Upper lobe of right lung (tissue), 1 donor: Measurements from ENCODE around the gene PATL1. TPM values are rescaled to one million over a fixed set of nuclear protein-coding genes. Genes with fewer than 3 reads are reported as not detected.

Source experiments
- ATAC-seq: fragments of 200-7000 bp; cut with Tn5 transposase; one replicate; pipeline ENCODE4 v1.9.1; 2020; ENCODE audit warnings: mild to moderate bottlenecking, moderate library complexity
- DNase-seq: peaks from one replicate; pipeline ENCODE4 v3.0.0-alpha.2; 2020
- H3K27ac ChIP-seq: fragments of 200-600 bp; one replicate; pipeline ENCODE4 v1.8.0; 2022
- H3K27me3 ChIP-seq: fragments of 200-600 bp; one replicate; pipeline ENCODE4 v1.8.0; 2022; ENCODE audit warnings: mild to moderate bottlenecking
- H3K36me3 ChIP-seq: fragments of 200-600 bp; one replicate; pipeline ENCODE4 v1.8.0; 2022
- H3K4me1 ChIP-seq: fragments of 200-600 bp; one replicate; pipeline ENCODE4 v1.8.0; 2022
- H3K4me3 ChIP-seq: fragments of 200-600 bp; one replicate; pipeline ENCODE4 v1.8.0; 2022; ENCODE audit warnings: mild to moderate bottlenecking
- H3K9me3 ChIP-seq: fragments of 200-600 bp; one replicate; pipeline ENCODE4 v1.8.0; 2022
- intact Hi-C: fragments of 100-400 bp; cut with DNase I; formaldehyde crosslinking; loops from one replicate; pipeline ENCODE4 v1.11.0; 2022
- long read RNA-seq: library from polyadenylated mRNA; unstranded; transcript quantifications from one replicate; pipeline ENCODE4 v2.0.0, GENCODE V29; 2021
- total RNA-seq: library from RNA; stranded (reverse); fragmentation: NEBNext Ultra II Directional; extraction: Animal tissue kit (Norgen Biotek cat#: 25700); gene quantifications from one replicate; pipeline ENCODE4 v1.2.1, GENCODE V29; 2021
- TF ChIP-seq, protein P1 (sequence below): fragments of 200-600 bp; IDR thresholded peaks from one replicate; pipeline ENCODE4 v1.8.0; 2022; ENCODE audit warnings: antibody characterized with exemption
- donor health status: DM: no; HTN: yes; CAD: no; lungs with severe emphysema.

PATL1 gene, protein sequence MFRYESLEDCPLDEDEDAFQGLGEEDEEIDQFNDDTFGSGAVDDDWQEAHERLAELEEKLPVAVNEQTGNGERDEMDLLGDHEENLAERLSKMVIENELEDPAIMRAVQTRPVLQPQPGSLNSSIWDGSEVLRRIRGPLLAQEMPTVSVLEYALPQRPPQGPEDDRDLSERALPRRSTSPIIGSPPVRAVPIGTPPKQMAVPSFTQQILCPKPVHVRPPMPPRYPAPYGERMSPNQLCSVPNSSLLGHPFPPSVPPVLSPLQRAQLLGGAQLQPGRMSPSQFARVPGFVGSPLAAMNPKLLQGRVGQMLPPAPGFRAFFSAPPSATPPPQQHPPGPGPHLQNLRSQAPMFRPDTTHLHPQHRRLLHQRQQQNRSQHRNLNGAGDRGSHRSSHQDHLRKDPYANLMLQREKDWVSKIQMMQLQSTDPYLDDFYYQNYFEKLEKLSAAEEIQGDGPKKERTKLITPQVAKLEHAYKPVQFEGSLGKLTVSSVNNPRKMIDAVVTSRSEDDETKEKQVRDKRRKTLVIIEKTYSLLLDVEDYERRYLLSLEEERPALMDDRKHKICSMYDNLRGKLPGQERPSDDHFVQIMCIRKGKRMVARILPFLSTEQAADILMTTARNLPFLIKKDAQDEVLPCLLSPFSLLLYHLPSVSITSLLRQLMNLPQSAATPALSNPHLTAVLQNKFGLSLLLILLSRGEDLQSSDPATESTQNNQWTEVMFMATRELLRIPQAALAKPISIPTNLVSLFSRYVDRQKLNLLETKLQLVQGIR
- 35.9 TPM for total RNA-seq
- long read RNA-seq, full-length matches to known transcripts, result 4 of 11 reads
- long read RNA-seq, partial matches to known transcripts, result 4 of 11 reads
- long read RNA-seq, other reads (novel, unspliced or antisense), result 3 of 11 reads

DNA sequence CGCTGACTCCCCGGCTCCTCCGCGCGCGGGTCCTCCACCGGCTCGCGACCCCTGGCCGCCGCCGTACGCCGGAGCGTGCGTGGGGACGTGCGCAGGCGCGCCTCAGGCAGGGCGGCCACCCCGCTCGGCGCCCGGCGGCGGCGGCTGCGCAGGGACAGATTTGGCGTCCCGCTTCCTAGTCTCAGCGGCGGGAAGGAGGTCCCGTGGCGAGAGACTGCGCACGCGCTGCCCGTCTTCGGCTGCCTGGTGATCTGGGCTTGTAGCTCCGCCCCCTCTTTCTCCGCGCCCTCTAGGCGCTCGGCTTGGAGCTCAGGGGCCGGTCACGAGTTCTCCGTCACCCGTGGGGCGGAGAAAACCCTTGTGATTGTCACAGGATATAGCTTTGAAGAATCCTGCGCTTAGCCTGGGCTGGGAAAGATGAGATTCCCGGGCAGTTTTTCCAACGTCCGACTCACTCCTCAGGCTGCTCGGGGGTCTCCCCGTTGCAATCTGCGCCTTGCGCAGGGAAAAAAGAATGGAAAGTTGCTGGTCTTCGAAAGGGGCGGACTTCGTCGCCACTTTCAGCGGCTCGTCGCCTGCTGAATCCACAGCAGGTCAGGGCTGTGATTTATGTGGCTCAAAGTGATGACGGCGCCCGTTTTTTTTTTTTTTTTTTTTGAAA is at the start of gene PATL1:
TSS of gene PATL1 (minus strand) at position 88 of the 661 bp plus-strand sequence. CDS start 142 bp downstream, outside the sequence.
- Histone ChIP-seq H3K27ac (peak within 1 kb of the TSS; percentile 98), H3K36me3 (peaks cover 27% of the 10 kb centered on the region), H3K4me3 (peak within 1 kb of the TSS; percentile 85), H3K4me1 (peaks cover 34% of the 10 kb centered on the region), H3K27me3 (no peaks in the 10 kb centered on the region), H3K9me3 (no peaks in the 10 kb centered on the region)
- TF ChIP-seq, protein P1, sequence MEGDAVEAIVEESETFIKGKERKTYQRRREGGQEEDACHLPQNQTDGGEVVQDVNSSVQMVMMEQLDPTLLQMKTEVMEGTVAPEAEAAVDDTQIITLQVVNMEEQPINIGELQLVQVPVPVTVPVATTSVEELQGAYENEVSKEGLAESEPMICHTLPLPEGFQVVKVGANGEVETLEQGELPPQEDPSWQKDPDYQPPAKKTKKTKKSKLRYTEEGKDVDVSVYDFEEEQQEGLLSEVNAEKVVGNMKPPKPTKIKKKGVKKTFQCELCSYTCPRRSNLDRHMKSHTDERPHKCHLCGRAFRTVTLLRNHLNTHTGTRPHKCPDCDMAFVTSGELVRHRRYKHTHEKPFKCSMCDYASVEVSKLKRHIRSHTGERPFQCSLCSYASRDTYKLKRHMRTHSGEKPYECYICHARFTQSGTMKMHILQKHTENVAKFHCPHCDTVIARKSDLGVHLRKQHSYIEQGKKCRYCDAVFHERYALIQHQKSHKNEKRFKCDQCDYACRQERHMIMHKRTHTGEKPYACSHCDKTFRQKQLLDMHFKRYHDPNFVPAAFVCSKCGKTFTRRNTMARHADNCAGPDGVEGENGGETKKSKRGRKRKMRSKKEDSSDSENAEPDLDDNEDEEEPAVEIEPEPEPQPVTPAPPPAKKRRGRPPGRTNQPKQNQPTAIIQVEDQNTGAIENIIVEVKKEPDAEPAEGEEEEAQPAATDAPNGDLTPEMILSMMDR, result no peak
- DNase-seq, result peak; percentile 100
- intact Hi-C loops, result no loop called here
- peak; percentile 96 for ATAC-seq

DNA sequence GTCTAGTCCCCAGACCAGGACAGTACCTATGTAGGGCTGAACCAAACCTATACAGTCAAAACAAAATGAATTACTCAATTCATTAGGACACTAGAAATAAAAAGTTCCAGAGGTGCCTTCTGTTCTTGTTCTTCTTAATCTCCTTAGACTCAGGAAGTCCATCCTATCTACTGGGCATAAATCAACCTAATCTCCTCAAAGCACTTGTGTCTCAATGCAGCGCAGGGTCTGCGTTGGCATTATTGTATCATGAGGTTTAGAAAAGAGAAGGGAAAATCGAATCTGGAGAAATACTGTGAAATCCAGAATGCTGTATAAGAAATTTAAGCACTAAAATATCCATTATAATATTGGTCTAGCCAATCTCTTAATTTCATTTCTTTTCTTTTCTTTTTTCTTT is 47.2 kb upstream of the PATL1 start:
- H3K4me1 ChIP-seq, result no peaks in the 10 kb centered on the region
- no peak overlapping the region for H3K27ac ChIP-seq
- intact Hi-C loops, result no loop called here
- no peaks in the 10 kb centered on the region for H3K27me3 ChIP-seq
- H3K36me3 ChIP-seq, result no peaks in the 10 kb centered on the region
- no peaks in the 10 kb centered on the region for H3K9me3 ChIP-seq
- no peak overlapping the region for H3K4me3 ChIP-seq
- no peak for DNase-seq
- ATAC-seq, result no peak
- TF ChIP-seq, protein P1, result no peak

DNA sequence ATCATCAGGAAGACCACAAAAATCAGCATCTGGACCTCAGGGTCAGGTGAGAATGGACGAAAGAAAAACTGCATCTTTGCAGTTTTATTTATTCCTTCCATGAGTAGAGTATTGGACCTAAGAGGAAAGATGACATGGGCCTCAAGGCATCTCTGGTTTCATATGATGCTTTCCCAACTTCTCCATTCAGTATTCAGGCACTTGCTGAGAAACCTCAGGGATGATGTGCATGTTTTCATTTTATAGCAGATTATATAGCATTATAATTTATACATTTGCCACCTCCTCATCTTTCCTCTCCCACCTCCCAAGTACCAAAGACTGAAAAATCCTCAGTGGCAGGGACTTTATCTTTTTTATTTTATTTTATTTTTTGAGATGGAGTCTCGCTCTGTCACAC is 44.9 kb upstream of the PATL1 start, which contains the start of gene OR10V1:
TSS of gene OR10V1 (minus strand) at position 101 of the 400 bp plus-strand sequence. CDS start at position 101, 0 bp downstream.
- Histone ChIP-seq H3K36me3 (no peaks in the 10 kb centered on the region), H3K9me3 (no peaks in the 10 kb centered on the region), H3K27me3 (no peaks in the 10 kb centered on the region), H3K4me3 (no peak within 1 kb of the TSS), H3K27ac (no peak within 1 kb of the TSS), H3K4me1 (no peaks in the 10 kb centered on the region)
- no peak for DNase-seq
- intact Hi-C loops, result no loop called here
- ATAC-seq, result no peak
- TF ChIP-seq, protein P1, result no peak

DNA sequence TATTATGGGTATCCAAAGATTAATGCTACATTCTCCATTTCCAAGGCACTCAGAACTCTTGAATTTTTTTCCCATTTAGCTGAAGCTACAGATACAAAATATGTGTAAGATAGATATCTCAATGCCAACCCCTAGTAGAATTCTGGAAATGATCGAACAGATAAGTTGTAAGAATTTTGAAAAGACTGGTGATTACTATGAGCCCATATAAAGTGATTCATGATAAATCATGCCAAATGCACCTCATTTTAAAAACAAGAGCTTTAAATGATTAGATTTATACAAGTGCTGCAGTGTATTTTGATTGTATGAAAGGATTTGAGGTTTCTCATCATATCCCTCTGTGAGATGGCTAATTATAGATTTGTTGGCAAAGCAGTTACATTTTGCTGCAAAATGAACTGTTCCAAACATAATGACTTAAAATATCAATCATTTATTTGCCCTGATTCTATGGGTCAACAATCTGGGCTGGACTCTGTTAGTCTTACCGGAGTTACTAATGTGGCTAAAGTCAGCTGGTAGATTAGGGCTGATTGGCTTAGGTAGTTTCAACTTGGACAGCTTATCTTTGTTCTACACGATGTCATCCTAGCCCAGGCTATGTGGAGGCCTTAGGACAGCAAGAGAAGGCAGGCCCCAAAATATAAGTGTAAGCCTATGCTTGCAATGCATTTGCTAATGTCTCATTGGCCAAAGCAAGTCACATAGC is 41.5 kb upstream of the PATL1 start:
- intact Hi-C loops, result no loop called here
- no peak for DNase-seq
- Histone ChIP-seq H3K4me3 (no peak overlapping the region), H3K4me1 (no peaks in the 10 kb centered on the region), H3K36me3 (no peaks in the 10 kb centered on the region), H3K9me3 (no peaks in the 10 kb centered on the region), H3K27ac (no peak overlapping the region), H3K27me3 (no peaks in the 10 kb centered on the region)
- ATAC-seq, result no peak
- TF ChIP-seq, protein P1, result no peak

DNA sequence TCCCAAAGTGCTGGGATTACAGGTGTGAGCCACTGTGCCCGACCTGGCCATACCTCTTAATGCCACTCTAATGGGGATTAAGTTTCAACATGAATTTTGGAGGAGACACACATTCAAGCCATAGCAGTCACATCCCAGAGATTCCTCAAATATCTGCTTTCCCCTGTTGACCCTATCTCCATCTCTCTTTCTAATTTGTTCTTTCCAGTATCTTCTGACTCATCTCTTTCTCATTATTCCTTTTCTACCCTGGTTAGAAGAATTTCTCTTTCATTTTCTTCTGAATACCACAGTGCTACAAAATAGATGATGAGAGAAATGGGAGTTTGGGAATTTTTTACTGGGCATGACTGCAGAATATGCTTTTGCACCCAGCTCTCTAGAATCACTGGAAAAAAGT is 39.7 kb upstream of the PATL1 start:
- no peak overlapping the region for H3K27ac ChIP-seq
- intact Hi-C loops, result no loop called here
- no peak for ATAC-seq

More for the DNA sequence above, 39.7 kb upstream of the PATL1 start:
- Histone ChIP-seq H3K9me3 (no peaks in the 10 kb centered on the region), H3K27me3 (no peaks in the 10 kb centered on the region), H3K4me3 (no peak overlapping the region), H3K4me1 (no peaks in the 10 kb centered on the region), H3K36me3 (no peaks in the 10 kb centered on the region)
- TF ChIP-seq, protein P1, result no peak
- DNase-seq, result no peak
